Astrocyte (in vitro differentiated cells and primary cell): Measurements from ENCODE around the gene NFIA.

Experiments
- EZH2 ChIP-seq: IDR thresholded peaks from 2 replicates; pipeline ENCODE4 v1.6.1; 2012; ENCODE audit warnings: mild to moderate bottlenecking, low read length, inconsistent platforms; ENCODE audit not compliant: insufficient read depth
- TF ChIP-seq, protein P1 (sequence below): IDR thresholded peaks from 2 replicates; pipeline ENCODE4 v1.5.1; 2011; ENCODE audit warnings: low read depth, mild to moderate bottlenecking, inconsistent platforms, low read length, moderate library complexity; ENCODE audit not compliant: insufficient read depth

DNA sequence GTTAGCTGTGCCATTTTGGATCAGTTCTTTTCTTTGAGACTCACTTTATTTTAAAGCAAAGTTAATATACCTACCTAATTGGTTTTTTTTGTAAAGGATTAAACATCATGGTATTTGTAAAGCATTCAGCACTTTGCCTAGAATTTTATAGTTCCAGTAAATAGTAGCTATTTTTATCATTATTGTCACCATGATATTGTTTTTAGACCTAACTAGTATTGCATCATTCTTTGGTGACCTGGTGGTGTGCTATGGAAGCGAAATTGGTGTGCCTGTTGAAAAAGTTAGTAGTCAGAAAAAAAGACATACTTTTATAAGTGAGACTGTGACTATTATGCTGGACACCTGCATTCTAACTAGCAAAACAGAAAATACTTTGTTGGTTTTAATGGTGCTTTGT is 81.0 kb downstream of the NFIA start:
- TF ChIP-seq, protein P1, sequence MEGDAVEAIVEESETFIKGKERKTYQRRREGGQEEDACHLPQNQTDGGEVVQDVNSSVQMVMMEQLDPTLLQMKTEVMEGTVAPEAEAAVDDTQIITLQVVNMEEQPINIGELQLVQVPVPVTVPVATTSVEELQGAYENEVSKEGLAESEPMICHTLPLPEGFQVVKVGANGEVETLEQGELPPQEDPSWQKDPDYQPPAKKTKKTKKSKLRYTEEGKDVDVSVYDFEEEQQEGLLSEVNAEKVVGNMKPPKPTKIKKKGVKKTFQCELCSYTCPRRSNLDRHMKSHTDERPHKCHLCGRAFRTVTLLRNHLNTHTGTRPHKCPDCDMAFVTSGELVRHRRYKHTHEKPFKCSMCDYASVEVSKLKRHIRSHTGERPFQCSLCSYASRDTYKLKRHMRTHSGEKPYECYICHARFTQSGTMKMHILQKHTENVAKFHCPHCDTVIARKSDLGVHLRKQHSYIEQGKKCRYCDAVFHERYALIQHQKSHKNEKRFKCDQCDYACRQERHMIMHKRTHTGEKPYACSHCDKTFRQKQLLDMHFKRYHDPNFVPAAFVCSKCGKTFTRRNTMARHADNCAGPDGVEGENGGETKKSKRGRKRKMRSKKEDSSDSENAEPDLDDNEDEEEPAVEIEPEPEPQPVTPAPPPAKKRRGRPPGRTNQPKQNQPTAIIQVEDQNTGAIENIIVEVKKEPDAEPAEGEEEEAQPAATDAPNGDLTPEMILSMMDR = no peak
- no peak for TF ChIP-seq EZH2
